Panc1 (cell line): ENCODE data around the gene MTMR4. TPM values are rescaled to one million over a fixed set of nuclear protein-coding genes. Genes with fewer than 3 reads are reported as not detected.

ENCODE experiments used
- ATAC-seq: fragments of 200-7000 bp; cut with Tn5 transposase; 2 replicates; pipeline ENCODE4 v1.9.1; 2020; ENCODE audit warnings: mild to moderate bottlenecking, moderate library complexity
- BruUV-seq: library from RNA; stranded (reverse); fragments of 400-500 nt; replicated peaks from 2 replicates; lab custom pipeline; 2021; lab: Mats Ljungman, UMichigan
- CTCF ChIA-PET: fragments of 300-600 bp; sonication (Branson Sonifier 250); formaldehyde crosslinking; loops from one replicate; lab custom pipeline; 2022; ENCODE audit warnings: antibody characterized with exemption; lab: Charles Lee
- POLR2A ChIA-PET: fragments of 300-600 bp; sonication (Branson Sonifier 250); formaldehyde crosslinking; loops from one replicate; lab custom pipeline; 2022; ENCODE audit warnings: antibody characterized with exemption; lab: Charles Lee
- DNase-seq: peaks from one replicate; pipeline ENCODE4 v3.0.0-alpha.2; 2010; ENCODE audit warnings: low read depth, low spot score
- H3K27ac ChIP-seq: 2 replicates; pipeline ENCODE4 v1.5.1; 2011; ENCODE audit warnings: mild to moderate bottlenecking, low read length, inconsistent platforms
- H3K27me3 ChIP-seq: fragments of 200-500 bp; sonication (Bioruptor generic); 2 replicates; pipeline ENCODE4 v1.6.0; 2014; ENCODE audit warnings: low read length, inconsistent platforms; ENCODE audit not compliant: control insufficient read depth, insufficient read depth
- H3K36me3 ChIP-seq: fragments of 200-500 bp; sonication (Bioruptor generic); 2 replicates; pipeline ENCODE4 v1.5.1; 2014; ENCODE audit warnings: inconsistent platforms, mild to moderate bottlenecking, low read length, moderate library complexity; ENCODE audit not compliant: control insufficient read depth, insufficient read depth
- H3K4me1 ChIP-seq: 2 replicates; pipeline ENCODE4 v1.5.1; 2011; ENCODE audit warnings: inconsistent platforms, mild to moderate bottlenecking, low read length, moderate library complexity; ENCODE audit not compliant: control insufficient read depth, insufficient read depth
- H3K4me3 ChIP-seq, 2 experiments: 2 replicates each; pipeline ENCODE4 v1.5.1; 2011 to 2012; ENCODE audit warnings: low read depth in 2 of 2, low read length in 2 of 2, mild to moderate bottlenecking in 2 of 2, inconsistent platforms in 1 of 2, moderate library complexity in 1 of 2
- H3K9me3 ChIP-seq: fragments of 200-500 bp; sonication (Bioruptor generic); 2 replicates; pipeline ENCODE4 v1.5.1; 2014; ENCODE audit warnings: low read depth, mild to moderate bottlenecking, inconsistent platforms, low read length, moderate library complexity; ENCODE audit not compliant: control insufficient read depth, insufficient read depth
- POLR2AphosphoS5 ChIP-seq: IDR thresholded peaks from 2 replicates; pipeline ENCODE4 v1.6.1; 2012; ENCODE audit warnings: mild to moderate bottlenecking, low read depth, low read length, moderate library complexity
- SIN3A ChIP-seq: IDR thresholded peaks from 2 replicates; pipeline ENCODE4 v1.6.1; 2012; ENCODE audit warnings: low read depth, mild to moderate bottlenecking, low read length, moderate library complexity, borderline replicate concordance; ENCODE audit not compliant: insufficient read depth
- TCF7L2 ChIP-seq: IDR thresholded peaks from 2 replicates; pipeline ENCODE4 v1.6.1; 2011; ENCODE audit warnings: mild to moderate bottlenecking, low read depth, low read length, inconsistent platforms
- in situ Hi-C: cut with HindIII; loops from 2 replicates; pipeline ENCODE4 v1.10.0; 2016; ENCODE audit warnings: low sequenced_read_pairs, low pct_unique_long_range_greater_than_20kb
- intact Hi-C: fragments of 100-400 bp; cut with micrococcal nuclease; formaldehyde crosslinking; loops from one replicate; pipeline ENCODE4 v1.10.0; 2022; ENCODE audit not compliant: unreplicated experiment
- total RNA-seq: library from RNA; stranded (reverse); gene quantifications from one replicate; pipeline ENCODE4 v1.2.1, GENCODE V29; 2021; ENCODE audit not compliant: unreplicated experiment
- TF ChIP-seq, protein P1 (sequence below), 2 experiments: IDR thresholded peaks; 2 replicates each; pipeline ENCODE4 v1.6.1; 2011 to 2012; ENCODE audit warnings: low read depth in 2 of 2, control low read depth in 1 of 2, low read length in 1 of 2, mild to moderate bottlenecking in 1 of 2, moderate library complexity in 1 of 2; ENCODE audit not compliant: insufficient read depth in 1 of 2
- TF ChIP-seq, protein P2 (sequence below): fragments of 450-650 bp; IDR thresholded peaks from 2 replicates; pipeline ENCODE4 v1.5.1; 2017; ENCODE audit warnings: mild to moderate bottlenecking

The MTMR4 gene
- total RNA-seq, 1 experiment from 2014 or later: 20.8 TPM

DNA sequence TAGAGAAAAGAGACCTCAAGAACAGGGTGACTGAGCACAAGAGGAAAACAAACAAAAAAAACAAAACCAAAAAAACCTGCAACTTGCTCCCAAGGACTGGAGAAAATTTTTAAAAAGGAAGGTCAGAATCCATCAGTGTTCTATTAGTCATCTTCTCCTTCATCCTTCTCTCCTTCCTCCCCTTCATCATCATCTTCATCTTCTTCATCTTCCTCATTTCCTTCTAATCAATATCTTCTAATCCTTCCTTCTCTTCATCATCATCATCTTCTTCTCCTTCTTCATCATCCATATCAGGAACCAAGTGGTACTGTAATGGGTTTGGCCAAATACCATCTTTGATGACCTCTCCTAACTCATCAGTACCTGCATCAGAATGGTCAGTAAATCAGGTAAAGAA, 38.5 kb downstream of the MTMR4 start:
- CTCF ChIA-PET: no interaction called here
- Histone ChIP-seq H3K36me3 (no peaks in the 10 kb centered on the region), H3K4me3 (no peak overlapping the region), H3K4me1 (no peaks in the 10 kb centered on the region), H3K9me3 (no peaks in the 10 kb centered on the region), H3K27me3 (no peaks in the 10 kb centered on the region), H3K27ac (no peak overlapping the region)
- POLR2A ChIA-PET: no interaction called here
- in situ Hi-C loops (no loop called here), intact Hi-C loops (no loop called here)
- DNase-seq (no peak), ATAC-seq (no peak)
- no TSS peak for BruUV-seq
- no peak for TF ChIP-seq TCF7L2
- TF ChIP-seq, protein P1, sequence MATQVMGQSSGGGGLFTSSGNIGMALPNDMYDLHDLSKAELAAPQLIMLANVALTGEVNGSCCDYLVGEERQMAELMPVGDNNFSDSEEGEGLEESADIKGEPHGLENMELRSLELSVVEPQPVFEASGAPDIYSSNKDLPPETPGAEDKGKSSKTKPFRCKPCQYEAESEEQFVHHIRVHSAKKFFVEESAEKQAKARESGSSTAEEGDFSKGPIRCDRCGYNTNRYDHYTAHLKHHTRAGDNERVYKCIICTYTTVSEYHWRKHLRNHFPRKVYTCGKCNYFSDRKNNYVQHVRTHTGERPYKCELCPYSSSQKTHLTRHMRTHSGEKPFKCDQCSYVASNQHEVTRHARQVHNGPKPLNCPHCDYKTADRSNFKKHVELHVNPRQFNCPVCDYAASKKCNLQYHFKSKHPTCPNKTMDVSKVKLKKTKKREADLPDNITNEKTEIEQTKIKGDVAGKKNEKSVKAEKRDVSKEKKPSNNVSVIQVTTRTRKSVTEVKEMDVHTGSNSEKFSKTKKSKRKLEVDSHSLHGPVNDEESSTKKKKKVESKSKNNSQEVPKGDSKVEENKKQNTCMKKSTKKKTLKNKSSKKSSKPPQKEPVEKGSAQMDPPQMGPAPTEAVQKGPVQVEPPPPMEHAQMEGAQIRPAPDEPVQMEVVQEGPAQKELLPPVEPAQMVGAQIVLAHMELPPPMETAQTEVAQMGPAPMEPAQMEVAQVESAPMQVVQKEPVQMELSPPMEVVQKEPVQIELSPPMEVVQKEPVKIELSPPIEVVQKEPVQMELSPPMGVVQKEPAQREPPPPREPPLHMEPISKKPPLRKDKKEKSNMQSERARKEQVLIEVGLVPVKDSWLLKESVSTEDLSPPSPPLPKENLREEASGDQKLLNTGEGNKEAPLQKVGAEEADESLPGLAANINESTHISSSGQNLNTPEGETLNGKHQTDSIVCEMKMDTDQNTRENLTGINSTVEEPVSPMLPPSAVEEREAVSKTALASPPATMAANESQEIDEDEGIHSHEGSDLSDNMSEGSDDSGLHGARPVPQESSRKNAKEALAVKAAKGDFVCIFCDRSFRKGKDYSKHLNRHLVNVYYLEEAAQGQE (IDR thresholded peaks at IDR 0.05; ENCODE audit: insufficient read depth in 1 of 2, low read depth in 2 of 2, low read length in 1 of 2): no peak

DNA sequence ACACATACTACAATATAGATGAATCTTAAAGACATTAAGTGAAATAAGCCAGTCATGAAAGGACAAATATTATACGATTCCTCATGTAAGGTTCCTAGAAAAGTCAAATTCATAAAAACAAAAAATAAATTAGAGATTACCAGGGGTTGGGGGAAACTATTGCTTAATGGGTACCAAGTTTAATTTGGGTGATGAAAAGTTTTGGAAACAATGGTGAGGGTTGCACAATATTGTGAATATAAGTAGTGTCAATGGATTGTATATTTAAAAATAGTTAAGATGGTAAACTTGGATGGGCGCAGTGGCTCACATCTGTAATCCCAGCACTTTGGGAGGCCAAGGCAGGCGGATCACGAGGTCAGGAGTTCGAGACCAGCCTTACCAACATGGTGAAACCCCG, 44.1 kb downstream of the MTMR4 start:
- POLR2A ChIA-PET: no interaction called here
- ATAC-seq (no peak), DNase-seq (no peak)
- H3K27ac ChIP-seq: no peak overlapping the region
- in situ Hi-C loops (no loop called here), intact Hi-C loops (no loop called here)
- no peak for TF ChIP-seq POLR2AphosphoS5
- TF ChIP-seq, protein P1 (IDR thresholded peaks at IDR 0.05; ENCODE audit: insufficient read depth in 1 of 2, low read depth in 2 of 2, low read length in 1 of 2): no peak
- TF ChIP-seq SIN3A: no peak
- no peak for TF ChIP-seq TCF7L2
- TF ChIP-seq, protein P2, sequence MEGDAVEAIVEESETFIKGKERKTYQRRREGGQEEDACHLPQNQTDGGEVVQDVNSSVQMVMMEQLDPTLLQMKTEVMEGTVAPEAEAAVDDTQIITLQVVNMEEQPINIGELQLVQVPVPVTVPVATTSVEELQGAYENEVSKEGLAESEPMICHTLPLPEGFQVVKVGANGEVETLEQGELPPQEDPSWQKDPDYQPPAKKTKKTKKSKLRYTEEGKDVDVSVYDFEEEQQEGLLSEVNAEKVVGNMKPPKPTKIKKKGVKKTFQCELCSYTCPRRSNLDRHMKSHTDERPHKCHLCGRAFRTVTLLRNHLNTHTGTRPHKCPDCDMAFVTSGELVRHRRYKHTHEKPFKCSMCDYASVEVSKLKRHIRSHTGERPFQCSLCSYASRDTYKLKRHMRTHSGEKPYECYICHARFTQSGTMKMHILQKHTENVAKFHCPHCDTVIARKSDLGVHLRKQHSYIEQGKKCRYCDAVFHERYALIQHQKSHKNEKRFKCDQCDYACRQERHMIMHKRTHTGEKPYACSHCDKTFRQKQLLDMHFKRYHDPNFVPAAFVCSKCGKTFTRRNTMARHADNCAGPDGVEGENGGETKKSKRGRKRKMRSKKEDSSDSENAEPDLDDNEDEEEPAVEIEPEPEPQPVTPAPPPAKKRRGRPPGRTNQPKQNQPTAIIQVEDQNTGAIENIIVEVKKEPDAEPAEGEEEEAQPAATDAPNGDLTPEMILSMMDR: no peak
- H3K27me3 ChIP-seq: peaks cover 7% of the 10 kb centered on the region
- no peak overlapping the region for H3K4me3 ChIP-seq
- no peaks in the 10 kb centered on the region for H3K36me3 ChIP-seq
- no peaks in the 10 kb centered on the region for H3K4me1 ChIP-seq
- CTCF ChIA-PET: no interaction called here
- H3K9me3 ChIP-seq: no peaks in the 10 kb centered on the region
- no TSS peak for BruUV-seq
